HCT116 (cell line): Measurements from ENCODE around the gene ZNF235. TPM values are rescaled to one million over a fixed set of nuclear protein-coding genes. Genes with fewer than 3 reads are reported as not detected.

Experiments used
- ATAC-seq: fragments of 200-7000 bp; cut with Tn5 transposase; 2 replicates; pipeline ENCODE4 v1.9.1; 2020; ENCODE audit warnings: mild to moderate bottlenecking, moderate library complexity
- BruUV-seq: library from RNA; stranded (reverse); fragments of 400-500 nt; replicated peaks from 2 replicates; lab custom pipeline; 2021; lab: Mats Ljungman, UMichigan
- CTCF ChIA-PET: fragments of 300-600 bp; sonication (Branson Sonifier 250); formaldehyde crosslinking; loops from one replicate; lab custom pipeline; 2021; ENCODE audit warnings: antibody characterized with exemption; lab: Charles Lee
- POLR2A ChIA-PET: fragments of 300-600, 350-600 bp; sonication (Branson Sonifier 250); formaldehyde crosslinking; loops from one replicate; lab custom pipeline; 2021; ENCODE audit warnings: antibody characterized with exemption; lab: Charles Lee
- RAD21 ChIA-PET, 2 experiments: fragments of 300-600 bp; sonication (Branson Sonifier 250); formaldehyde crosslinking; loops; one replicate each; lab custom pipeline; 2023; ENCODE audit warnings: low total read pairs in 2 of 2; ENCODE audit not compliant: uncharacterized antibody in 2 of 2, unreplicated experiment in 2 of 2, low non-redundant PET in 1 of 2; lab: Charles Lee
- DNase-seq: peaks from one replicate; pipeline ENCODE4 v3.0.0-alpha.2; 2010; ENCODE audit warnings: low read depth, low spot score
- H2AFZ ChIP-seq: fragments of 200-600 bp; shearing (Covaris generic), sonication (generic); 2 replicates; pipeline ENCODE4 v1.6.1; 2017; ENCODE audit warnings: low read depth, mixed run types, mixed read lengths, antibody characterized with exemption, low read length; ENCODE audit not compliant: poor library complexity, severe bottlenecking
- H3K27ac ChIP-seq: 2 replicates; pipeline ENCODE4 v1.5.1; 2012; ENCODE audit warnings: low read depth, low read length
- H3K27me3 ChIP-seq: fragments of 200-600 bp; sonication (generic); 2 replicates; pipeline ENCODE4 v1.6.1; 2016; ENCODE audit warnings: mixed run types, low read length, mixed read lengths; ENCODE audit not compliant: insufficient read depth
- H3K36me3 ChIP-seq, 2 experiments: fragments of 200-500 bp in 1 of 2; fragments of 200-600 bp in 1 of 2; sonication (Bioruptor generic) in 1 of 2; sonication (generic) in 1 of 2; 2 replicates each; pipeline versions ENCODE4 v1.5.1 to v1.6.1; 2014 to 2016; ENCODE audit warnings: low read length in 2 of 2, inconsistent platforms in 1 of 2, mixed read lengths in 1 of 2, mixed run types in 1 of 2; ENCODE audit not compliant: insufficient read depth in 2 of 2, control insufficient read depth in 1 of 2
- H3K4me1 ChIP-seq, 2 experiments: fragments of 200-600 bp in 1 of 2; sonication (generic) in 1 of 2; 2 replicates each; pipeline versions ENCODE4 v1.5.1 to v1.6.1; 2012 to 2017; ENCODE audit warnings: low read length in 2 of 2, inconsistent platforms in 1 of 2, mild to moderate bottlenecking in 1 of 2, mixed read lengths in 1 of 2, mixed run types in 1 of 2, moderate library complexity in 1 of 2; ENCODE audit not compliant: insufficient read depth in 2 of 2, control insufficient read depth in 1 of 2
- H3K4me2 ChIP-seq: fragments of 200-600 bp; sonication (generic); 2 replicates; pipeline ENCODE4 v1.6.1; 2017; ENCODE audit warnings: mixed run types, low read length, mixed read lengths
- H3K4me3 ChIP-seq, 2 experiments: fragments of 200-600 bp in 1 of 2; sonication (generic) in 1 of 2; replicated peaks in 1 of 2; 2 replicates each; pipeline ENCODE4 v1.5.1; 2011 to 2016; ENCODE audit warnings: low read length in 2 of 2, control low read depth in 1 of 2, low read depth in 1 of 2, mild to moderate bottlenecking in 1 of 2, mixed read lengths in 1 of 2, mixed run types in 1 of 2
- H3K79me2 ChIP-seq: fragments of 200-600 bp; sonication (generic); 2 replicates; pipeline ENCODE4 v1.6.1; 2017; ENCODE audit warnings: mild to moderate bottlenecking, mixed run types, low read length, moderate library complexity, mixed read lengths; ENCODE audit not compliant: insufficient read depth
- H3K9ac ChIP-seq: fragments of 200-600 bp; sonication (generic); 2 replicates; pipeline ENCODE4 v1.6.1; 2016; ENCODE audit warnings: low read length, mixed read lengths
- H3K9me2 ChIP-seq: fragments of 200-600 bp; sonication (generic), shearing (Covaris generic); 2 replicates; pipeline ENCODE4 v1.6.1; 2017; ENCODE audit warnings: mixed run types, mild to moderate bottlenecking, moderate library complexity; ENCODE audit not compliant: insufficient read depth
- H3K9me3 ChIP-seq, 2 experiments: fragments of 200-500 bp in 1 of 2; fragments of 200-600 bp in 1 of 2; sonication (Bioruptor generic) in 1 of 2; sonication (generic) in 1 of 2; 2 replicates each; pipeline ENCODE4 v1.6.1; 2014 to 2017; ENCODE audit warnings: low read length in 2 of 2, mixed read lengths in 2 of 2, inconsistent platforms in 1 of 2, low read depth in 1 of 2, mild to moderate bottlenecking in 1 of 2, mixed run types in 1 of 2, moderate library complexity in 1 of 2; ENCODE audit not compliant: control insufficient read depth in 1 of 2, insufficient read depth in 1 of 2
- H4K20me1 ChIP-seq: fragments of 200-600 bp; sonication (generic), shearing (Covaris generic); 2 replicates; pipeline ENCODE4 v1.6.1; 2017; ENCODE audit warnings: mixed run types, mild to moderate bottlenecking, moderate library complexity; ENCODE audit not compliant: insufficient read depth
- ATF3 ChIP-seq: IDR thresholded peaks from 2 replicates; pipeline ENCODE4 v1.6.1; 2012
- CTCF ChIP-seq, 3 experiments: fragments of 200-600 bp in 1 of 3; sonication (generic) in 1 of 3; IDR thresholded peaks in 2 of 3; conservative IDR thresholded peaks in 1 of 3; 2 replicates each; pipeline ENCODE4 v1.5.1; 2012 to 2017; ENCODE audit warnings: low read depth in 2 of 3, low read length in 2 of 3, antibody characterized with exemption in 1 of 3, borderline replicate concordance in 1 of 3, control low read depth in 1 of 3, mild to moderate bottlenecking in 1 of 3, mixed read lengths in 1 of 3, mixed run types in 1 of 3, moderate library complexity in 1 of 3; ENCODE audit not compliant: insufficient read depth in 1 of 3
- EGR1 ChIP-seq: IDR thresholded peaks from 2 replicates; pipeline ENCODE4 v1.6.1; 2012; ENCODE audit warnings: low read depth
- EZH2phosphoT487 ChIP-seq: fragments of 200-600 bp; IDR thresholded peaks from 2 replicates; pipeline ENCODE4 v1.6.1; 2018; ENCODE audit warnings: antibody characterized with exemption, borderline replicate concordance
- FOSL1 ChIP-seq: IDR thresholded peaks from 2 replicates; pipeline ENCODE4 v1.6.1; 2012; ENCODE audit warnings: low read depth
- MAX ChIP-seq: IDR thresholded peaks from 2 replicates; pipeline ENCODE4 v1.6.1; 2012
- POLR2AphosphoS5 ChIP-seq: IDR thresholded peaks from 2 replicates; pipeline ENCODE4 v1.6.1; 2011; ENCODE audit warnings: mild to moderate bottlenecking, low read depth, low read length, moderate library complexity
- RAD21 ChIP-seq: IDR thresholded peaks from 2 replicates; pipeline ENCODE4 v1.6.1; 2012; ENCODE audit warnings: low read depth, mild to moderate bottlenecking
- SIN3A ChIP-seq: IDR thresholded peaks from 2 replicates; pipeline ENCODE4 v1.6.1; 2012; ENCODE audit warnings: low read depth
- SP1 ChIP-seq: IDR thresholded peaks from 2 replicates; pipeline ENCODE4 v1.6.1; 2012; ENCODE audit warnings: low read depth
- TCF7L2 ChIP-seq: IDR thresholded peaks from 2 replicates; pipeline ENCODE4 v1.7.0; 2011; ENCODE audit warnings: borderline replicate concordance, inconsistent platforms; ENCODE audit not compliant: insufficient read depth, insufficient read length; ENCODE audit errors: extremely low read depth
- ZFX ChIP-seq: fragments of 450-650 bp; IDR thresholded peaks from 2 replicates; pipeline ENCODE4 v1.6.1; 2017
- ZNF274 ChIP-seq: fragments of 200-500 bp; sonication (Bioruptor generic); IDR thresholded peaks from 2 replicates; pipeline ENCODE4 v1.6.1; 2014; ENCODE audit warnings: mild to moderate bottlenecking, low read depth, low read length, inconsistent platforms
- intact Hi-C: fragments of 100-400 bp; cut with micrococcal nuclease; formaldehyde crosslinking; loops from 2 replicates; pipeline ENCODE4 v1.10.0; 2022
- total RNA-seq: library from RNA; stranded (reverse); gene quantifications from one replicate; pipeline ENCODE4 v1.2.1, GENCODE V29; 2021; ENCODE audit not compliant: unreplicated experiment

ZNF235 gene
- total RNA-seq, 1 experiment from 2014 or later, result 5.7 TPM

- RAD21 ChIA-PET, result no interaction called here
- no peak overlapping the region for H3K4me3 ChIP-seq
- H3K27ac ChIP-seq, result no peak overlapping the region
- no peak for ATAC-seq
- peak overlapping the region; percentile 80 for H3K4me2 ChIP-seq
- H3K9ac ChIP-seq, result no peak overlapping the region
- no peaks in the 10 kb centered on the region for H3K9me2 ChIP-seq
- no peak overlapping the region for H2AFZ ChIP-seq
- H3K9me3 ChIP-seq, result no peaks in the 10 kb centered on the region
- H3K79me2 ChIP-seq, result no peaks in the 10 kb centered on the region
- no peak for DNase-seq
- H3K27me3 ChIP-seq, result no peaks in the 10 kb centered on the region
- peaks cover 3 to 14% of the 10 kb centered on the region in 2 experiments; a peak in 3 of 4 replicates for H3K4me1 ChIP-seq
- peaks cover 4 to 7% of the 10 kb centered on the region in 2 experiments; a peak in 2 of 4 replicates for H3K36me3 ChIP-seq
- BruUV-seq, result no TSS peak
- CTCF ChIA-PET, result no interaction called here
- intact Hi-C loops, result loop anchor here (5.0 kb wide), 1 partner anchor 91 kb away; the partner anchor contains the start of gene ZNF227
- no peaks in the 10 kb centered on the region for H4K20me1 ChIP-seq
- no peak for TF ChIP-seq FOSL1
- no peak for TF ChIP-seq EGR1
- no peak for TF ChIP-seq POLR2AphosphoS5
- TF ChIP-seq ZFX, result no peak
- no peak for TF ChIP-seq MAX
- no peak for TF ChIP-seq SIN3A
- no peak for TF ChIP-seq RAD21
- TF ChIP-seq TCF7L2, result no peak
- no peak for TF ChIP-seq EZH2phosphoT487
- no peak for TF ChIP-seq CTCF (IDR thresholded peaks at IDR 0.05 in 2 of 3, conservative IDR thresholded peaks at IDR 0.05 in 1 of 3; ENCODE audit: borderline replicate concordance in 1 of 3, insufficient read depth in 1 of 3, low read depth in 2 of 3, low read length in 2 of 3)
- no peak for TF ChIP-seq ATF3
- TF ChIP-seq SP1, result no peak
- no peak for TF ChIP-seq ZNF274
- TF ChIP-seq, all 23 proteins: peak for 0
- POLR2A ChIA-PET, result no interaction called here
Observed at GRCh38 chr19:44303320-44303719, 1.5 kb downstream of the ZNF235 start.
